T-helper 9 cell (primary cell): ENCODE measurements around the gene PTEN.
"Not testable (repeated sequence)": the region's sequence is repeated elsewhere in the genome, so short reads cannot be mapped to it uniquely, and the experiment has no call there.

ENCODE experiments used
- DNase-seq: peaks from one replicate; pipeline ENCODE4 v3.0.0-alpha.2; 2020

The PTEN gene

DNA sequence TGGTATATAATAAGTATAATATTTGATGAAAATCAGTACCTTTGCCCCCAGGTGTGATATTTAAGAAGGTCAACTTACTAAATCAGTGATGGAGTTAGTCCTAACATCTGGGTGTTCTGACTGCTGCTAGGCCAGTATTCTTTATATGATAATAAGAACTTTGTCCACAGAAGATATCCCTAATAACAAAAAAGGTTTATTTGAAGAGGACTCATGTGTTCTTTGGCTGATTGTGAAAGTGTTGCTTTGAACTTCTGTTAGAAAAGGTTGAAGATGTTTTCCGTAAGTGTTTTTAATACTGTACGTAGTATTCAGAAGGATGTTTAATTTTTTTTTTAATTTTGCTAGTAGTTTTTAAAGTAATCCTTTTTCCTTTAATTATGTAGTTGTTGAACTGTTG, 10.2 kb downstream of the PTEN start:
- DNase-seq = no peak

DNA sequence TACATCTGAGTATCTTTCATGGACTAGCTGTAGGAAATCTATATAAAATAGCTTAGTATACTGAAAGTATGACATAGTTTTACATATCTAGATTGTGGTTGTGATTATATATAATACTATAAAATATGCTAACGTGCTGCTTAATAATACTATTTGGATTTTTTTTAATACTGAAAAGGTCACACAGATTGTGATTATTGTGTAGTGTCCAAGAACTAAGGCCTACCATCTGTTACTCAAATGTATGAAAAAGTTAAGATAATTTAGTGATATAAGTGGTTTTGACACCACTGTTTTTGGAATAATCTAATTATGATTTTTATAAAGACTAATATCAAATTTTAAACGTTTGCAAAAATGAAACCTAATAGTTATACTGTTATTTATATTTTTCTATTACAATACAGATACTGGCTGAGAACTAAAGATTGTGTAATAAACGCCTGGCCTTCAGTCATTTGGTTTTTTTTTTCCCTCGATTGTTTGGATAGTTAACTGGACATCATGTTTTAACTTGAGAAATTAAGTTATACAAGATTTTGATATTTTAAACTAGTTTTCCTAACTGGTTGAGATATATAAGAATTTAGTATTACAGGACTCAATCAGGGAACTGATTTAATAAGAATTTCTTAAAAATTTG, 12.6 kb downstream of the PTEN start:
- DNase-seq = no peak

DNA sequence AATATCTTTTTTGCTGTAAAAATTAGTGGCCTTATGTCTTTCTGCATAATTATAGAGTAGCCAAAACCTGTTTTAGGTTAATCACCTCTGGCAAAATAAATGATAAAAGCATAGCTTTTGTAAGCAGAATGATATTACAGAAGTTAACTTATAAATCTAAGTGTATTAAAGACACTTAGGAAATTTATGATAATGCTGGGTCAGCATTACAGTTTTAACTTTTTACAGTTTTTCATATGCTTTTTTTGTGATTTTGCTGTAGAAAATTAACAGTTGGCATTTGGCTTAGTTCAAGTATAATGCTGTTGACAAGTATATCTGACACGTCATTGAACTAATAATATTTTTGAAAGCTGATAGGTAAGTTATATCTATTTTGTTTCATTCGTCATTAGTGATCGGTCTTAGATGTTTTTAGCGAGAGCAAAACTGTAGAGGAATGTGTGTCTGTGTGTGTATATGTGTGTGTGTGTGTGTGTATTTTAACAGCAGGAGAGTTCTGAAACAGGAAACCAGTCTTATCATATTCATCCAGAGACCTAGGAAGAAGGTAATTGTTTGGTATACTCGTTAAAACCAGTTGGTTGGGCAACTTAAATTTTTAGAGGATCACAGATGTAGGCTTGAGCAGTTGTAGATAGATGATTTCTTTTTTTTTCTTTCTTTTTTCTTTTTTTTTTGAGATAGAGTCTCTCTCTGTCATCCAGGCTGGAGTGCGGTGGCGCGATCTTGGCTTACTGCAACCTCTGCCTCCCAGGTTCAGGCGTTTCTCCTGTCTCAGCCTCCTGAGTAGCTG, 15.4 kb downstream of the PTEN start:
- no peak for DNase-seq

DNA sequence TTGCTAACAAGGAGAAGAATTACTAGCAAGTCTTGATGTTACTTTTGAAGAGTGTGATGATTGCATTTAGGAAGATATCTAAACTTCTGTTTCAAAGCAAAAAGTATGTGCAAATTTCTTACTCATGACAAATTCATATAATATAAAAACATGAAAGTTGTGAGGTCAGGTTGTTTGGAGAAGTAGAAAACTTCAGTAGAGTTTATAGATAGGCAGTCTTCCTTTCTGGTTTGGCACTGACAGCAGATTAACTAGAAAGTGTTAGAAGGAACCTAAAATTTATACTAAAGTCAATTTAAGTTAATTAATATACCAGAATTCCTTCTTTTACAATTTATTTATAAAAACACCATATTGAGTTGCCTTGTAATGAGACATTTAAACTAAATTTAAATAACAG, 16.9 kb downstream of the PTEN start:
- DNase-seq = no peak

DNA sequence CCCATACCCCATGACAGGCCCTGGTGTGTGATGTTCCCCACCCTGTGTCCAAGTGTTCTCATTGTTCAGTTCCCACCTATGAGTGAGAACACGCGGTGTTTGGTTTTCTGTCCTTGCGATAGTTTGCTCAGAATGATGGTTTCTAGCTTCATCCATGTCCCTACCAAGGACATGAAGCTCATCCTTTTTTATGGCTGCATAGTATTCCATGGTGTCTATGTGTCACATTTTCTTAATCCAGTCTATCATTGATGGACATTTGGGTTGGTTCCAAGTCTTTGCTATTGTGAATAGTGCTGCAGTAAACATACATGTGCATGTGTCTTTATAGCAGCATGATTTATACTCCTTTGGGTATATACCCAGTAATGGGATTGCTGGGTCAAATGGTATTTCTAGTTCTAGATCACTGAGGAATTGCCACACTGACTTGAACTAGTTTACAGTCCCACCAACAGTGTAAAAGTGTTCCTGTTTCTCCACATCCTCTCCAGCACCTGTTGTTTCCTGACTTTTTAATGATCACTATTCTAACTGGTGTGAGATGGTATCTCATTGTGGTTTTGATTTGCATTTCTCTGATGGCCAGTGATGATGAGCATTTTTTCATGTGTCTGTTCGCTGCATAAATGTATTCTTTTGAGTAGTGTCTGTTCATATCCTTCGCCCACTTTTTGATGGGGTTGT, 18.1 kb downstream of the PTEN start:
- not testable (repeated sequence) for DNase-seq

DNA sequence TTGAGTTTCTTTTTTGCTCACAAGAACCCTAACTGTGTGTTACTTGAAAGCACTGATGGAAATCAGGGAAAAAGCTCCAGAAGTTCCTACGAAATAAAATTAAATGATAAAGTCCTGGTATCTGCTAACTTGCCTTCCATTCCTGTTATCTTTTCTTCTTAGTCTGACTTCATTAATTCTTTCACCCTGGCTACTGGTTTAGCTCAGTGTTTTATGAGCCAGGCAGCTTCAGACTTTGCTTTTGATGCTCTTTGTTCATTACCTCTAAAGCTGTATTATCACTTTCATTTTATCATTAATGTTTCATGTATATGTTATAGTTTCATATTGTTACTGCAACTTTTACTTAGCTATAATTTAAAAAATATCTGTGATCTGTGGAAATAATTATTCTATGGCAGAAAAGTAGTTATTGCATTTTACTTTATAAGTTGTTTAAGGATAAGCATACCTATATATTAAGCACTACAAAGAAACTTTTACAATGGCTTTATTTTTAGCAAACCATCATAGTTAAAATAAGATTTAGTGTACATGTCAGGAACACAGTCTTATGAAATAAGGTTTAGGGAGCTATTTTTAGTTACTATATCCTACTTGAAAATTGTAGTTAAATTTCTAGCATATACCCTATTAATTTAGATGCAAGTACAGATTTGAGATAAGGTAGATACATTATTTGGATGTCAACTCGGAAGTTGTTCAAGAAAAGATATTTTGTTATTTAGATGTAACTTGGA, 19.3 kb downstream of the PTEN start:
- DNase-seq = no peak

DNA sequence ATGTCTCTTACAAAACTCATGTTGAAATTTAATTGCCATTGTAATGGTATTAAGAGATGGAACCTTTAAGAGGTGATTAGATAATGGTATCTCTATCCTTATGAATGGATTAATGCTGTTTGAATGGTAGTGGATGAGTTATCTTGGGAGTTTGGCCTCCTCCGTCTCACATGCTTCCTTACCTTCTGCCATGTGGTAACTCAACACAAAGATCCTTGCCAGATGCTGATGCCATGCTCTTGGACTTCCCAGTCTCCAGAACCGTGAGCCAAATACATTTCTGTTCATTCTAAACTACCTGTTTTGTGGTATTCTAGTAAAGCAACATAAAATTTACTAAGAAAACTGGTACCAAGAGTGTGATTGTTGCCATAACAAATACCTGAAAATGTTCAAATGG, 23.2 kb downstream of the PTEN start:
- DNase-seq = no peak

DNA sequence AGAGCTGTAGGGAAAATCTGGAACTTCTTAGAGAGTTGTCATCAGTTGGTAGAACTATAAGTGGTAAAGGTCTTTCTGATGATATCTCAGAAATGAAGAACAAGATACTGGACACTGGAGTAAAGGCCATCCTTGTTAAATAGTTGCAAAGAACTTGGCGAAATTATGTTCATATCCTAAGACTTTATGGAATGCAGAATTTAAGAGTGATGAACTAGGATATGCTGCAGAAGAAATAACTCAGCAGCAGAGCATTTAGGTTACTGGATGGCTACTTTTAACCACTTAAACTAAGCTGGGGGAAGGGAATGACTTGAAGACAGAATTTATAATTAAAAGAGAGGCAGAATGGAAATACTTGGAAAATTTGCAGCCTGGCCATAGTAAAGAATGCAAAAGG, 23.7 kb downstream of the PTEN start:
- no peak for DNase-seq

DNA sequence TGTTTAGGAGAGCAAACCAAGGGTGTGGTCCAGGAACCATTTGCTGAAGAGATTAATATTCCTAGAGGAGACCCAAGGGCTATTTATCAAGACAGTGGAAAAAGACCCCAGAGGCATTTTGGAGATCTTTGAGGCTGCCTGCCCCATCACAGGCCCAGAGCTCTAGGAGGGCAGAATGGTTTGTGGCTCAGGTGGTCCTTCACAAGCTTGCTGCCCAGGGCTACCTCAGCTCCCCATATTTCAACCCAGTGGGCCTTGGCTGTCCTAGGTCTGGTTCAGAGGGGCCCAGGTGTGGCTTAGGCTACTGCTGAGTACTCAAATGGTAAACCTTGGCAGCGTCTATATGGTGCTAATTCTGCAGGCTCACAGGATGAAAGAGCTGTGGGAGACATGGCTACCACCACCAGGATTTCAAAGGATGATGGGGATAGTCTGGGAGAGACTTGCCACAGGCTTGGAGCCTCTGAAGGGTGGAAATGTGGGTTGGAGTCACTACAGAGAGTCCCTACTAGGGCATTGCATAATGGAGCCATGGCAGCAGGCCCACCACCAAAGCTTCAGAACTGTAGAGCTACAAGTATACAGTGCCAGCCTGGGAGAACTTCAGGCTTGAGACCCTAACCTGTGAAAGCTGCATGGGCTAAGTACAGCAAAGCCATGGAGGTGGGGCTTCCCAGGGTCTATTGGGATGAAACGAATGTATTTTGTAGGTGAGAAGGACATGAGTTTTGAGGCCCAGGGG, 24.3 kb downstream of the PTEN start:
- DNase-seq = no peak

DNA sequence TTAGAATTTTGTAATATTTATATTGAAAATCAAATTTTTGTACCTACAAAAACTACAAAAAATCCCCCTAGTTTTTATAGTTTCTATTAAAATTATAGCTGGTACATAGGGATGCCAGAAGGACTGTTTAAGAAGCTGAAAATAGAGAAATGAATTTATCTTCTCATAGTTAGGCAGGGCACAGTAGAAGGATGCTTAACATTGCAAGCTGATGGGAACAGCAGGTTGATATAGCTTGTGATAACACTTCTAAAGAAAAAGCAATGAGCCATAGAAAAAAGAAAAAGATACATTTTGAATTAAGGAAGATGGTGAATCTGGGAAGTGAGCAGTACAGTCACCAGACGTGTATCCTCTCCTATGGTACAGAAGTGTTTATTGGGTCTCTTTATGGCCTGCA, 32.0 kb downstream of the PTEN start:
- no peak for DNase-seq

DNA sequence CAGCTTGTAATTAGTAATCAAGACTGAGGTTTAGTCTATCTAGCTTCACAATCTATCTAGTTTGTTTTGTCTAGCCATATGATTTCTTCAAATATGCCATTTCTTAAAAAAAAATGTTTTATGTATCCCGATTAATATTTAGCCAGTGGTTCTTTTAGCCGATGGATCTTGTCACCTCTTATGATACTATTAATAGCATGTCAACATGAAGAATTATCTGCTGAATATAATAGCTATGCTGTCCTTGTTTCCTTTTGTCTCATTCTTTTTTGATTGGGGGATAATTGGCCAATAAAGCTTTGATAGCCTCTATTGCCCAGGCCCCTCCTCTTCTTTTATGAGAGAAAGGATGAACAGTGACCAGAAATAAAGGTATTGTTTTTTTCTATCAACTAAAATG, 32.8 kb downstream of the PTEN start:
- no peak for DNase-seq

DNA sequence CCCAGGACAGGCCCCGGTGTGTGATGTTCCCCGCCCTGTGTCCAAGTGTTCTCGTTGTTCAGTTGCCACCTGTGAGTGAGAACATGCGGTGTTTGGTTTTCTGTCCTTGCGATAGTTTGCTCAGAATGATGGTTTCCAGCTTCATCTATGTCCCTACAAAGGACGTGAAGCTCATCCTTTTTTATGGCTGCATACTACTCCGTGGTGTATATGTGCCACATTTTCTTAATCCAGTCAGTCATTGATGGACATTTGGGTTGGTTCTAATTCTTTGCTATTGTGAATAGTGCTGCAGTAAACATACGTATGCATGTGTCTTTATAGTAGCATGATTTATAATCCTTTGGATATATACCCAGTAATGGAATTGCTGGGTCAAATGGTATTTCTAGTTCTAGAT, 34.5 kb downstream of the PTEN start:
- not testable (repeated sequence) for DNase-seq

DNA sequence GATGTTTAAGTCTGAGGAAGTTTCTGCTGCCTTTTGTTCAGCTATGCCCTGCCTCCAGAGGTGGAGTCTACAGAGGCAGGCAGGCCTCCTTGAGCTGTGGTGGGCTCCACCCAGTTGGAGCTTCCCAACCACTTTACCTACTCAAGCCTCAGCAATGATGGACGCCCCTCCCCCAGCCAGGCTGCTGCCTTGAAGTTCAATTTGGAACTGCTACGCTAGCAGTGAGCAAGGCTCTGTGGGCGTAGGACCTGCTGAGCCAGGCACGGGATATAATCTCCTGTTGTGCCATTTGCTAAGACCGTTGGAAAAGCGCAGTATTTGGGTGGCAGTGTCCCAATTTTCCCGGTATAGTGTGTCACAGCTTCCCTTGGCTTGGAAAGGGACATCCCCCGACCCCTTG, 40.0 kb downstream of the PTEN start:
- DNase-seq = not testable (repeated sequence)

DNA sequence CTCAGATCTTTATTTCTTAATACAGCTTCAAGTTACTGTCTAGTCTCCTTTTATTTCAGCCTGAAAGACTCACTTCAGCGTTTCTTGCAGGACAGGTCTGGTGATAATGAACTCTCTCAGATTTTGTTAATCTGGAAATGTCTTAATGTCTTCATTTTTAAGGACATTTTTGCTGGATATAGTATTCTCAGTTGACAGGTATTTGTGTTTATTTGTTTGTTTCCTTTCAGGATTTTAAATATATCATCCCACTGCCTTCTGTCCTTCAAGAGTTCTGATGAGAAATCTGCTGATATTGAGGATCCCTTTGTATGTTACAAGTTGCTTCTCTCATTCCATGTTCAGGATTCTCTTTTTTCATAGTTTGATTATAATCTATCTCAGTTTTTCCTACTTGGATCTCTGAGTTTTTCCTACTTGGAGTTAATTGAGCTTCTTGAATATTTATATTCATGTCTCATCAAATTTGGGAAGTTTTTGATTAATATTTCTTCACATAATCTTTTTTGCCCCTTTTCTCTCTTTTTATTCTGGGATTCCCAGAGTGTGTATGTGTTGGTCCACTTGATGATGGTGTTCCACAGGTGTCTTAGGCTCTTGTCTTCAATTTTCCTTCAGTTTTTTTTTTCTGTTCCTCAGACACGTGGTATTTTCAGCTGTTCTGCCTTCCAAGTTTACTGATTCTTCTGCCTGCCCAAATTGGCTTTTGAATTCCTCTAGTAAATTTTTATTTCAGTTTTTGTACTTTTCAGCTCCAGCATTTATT, 49.9 kb downstream of the PTEN start:
- no peak for DNase-seq

DNA sequence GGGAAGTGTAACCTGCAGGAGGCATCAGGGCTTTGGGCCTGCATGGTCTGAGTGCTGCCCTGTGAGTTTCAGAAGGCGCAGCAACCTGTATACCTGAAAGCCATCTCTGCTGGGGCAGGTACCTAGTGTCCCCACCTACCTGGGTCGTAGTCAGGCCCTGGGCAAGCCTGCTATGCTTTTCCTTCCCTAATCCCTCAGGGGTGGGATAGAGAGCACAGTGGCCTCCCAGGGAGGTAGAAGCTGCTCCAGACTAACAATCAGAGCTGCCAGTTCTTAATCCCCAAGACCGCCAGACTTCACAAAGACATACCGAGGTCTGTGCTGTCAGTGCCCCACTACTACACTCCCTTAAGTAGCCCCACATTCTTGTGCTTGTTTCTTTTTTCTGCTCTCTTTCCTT, 52.0 kb downstream of the PTEN start:
- no peak for DNase-seq

DNA sequence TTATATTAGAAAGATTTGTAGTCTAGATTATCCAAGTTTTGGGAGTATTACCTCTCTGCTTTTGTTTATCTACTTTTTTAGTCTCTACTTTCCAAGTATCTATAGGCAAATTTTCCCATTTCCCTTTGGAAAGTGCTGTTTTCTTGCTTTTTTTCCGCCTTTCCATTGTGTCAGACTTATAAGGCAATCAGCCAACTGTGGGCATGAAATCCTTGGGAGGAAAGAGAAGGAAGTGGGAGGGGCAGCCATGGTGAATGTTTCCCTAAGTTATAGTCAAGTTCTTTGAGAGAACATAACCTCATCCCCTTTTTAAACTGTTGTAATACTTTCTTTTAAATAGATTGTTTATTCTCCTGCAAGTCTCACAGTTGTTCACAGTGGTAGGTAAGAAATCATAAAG, 52.6 kb downstream of the PTEN start:
- no peak for DNase-seq

DNA sequence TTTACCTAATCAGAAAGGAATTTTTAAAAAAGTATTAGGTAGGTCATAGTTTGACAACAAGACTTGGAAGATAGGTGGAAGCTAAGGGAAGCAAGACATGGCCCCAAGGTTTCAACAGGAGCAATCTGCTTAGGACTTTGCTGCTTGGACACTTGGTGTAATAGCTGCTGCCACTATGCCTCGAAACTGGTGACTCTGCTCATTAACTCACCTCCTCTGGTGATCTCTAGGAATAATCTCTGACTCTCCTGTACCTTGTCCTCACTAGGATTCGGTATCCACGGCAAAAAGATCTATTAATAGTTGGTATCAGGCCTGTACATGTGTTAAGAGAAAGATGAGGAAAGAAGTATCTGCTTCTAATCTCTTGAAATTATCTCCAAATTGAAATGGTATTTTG, 53.1 kb downstream of the PTEN start:
- DNase-seq = no peak

DNA sequence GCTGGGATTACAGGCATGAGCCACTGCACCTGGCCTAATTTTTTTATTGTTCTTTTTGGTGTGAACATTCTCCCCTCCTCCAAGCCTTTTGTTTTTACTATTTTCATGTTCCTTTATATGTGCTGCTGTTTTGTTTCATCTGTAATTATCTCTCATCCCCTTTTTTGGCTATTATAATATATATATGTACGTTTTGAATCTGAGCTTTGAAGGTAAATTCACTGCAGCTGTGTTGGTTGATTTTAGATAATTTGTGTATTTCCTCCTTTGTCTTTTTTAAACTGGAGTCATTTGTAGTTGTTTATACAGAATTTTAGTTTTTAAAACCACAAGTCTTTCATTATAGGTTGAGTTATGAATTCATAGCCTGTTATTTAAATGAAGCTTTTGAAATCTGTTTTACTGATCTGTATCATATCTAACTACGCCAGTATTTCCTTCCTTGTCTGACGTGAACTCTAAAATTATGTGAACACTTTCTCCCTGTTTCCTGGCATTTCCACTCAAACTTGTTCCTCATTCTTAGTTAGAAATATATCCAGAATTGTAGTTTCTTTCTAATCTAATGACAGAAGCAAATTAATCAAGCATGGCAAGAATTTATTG, 54.9 kb downstream of the PTEN start:
- DNase-seq = no peak

DNA sequence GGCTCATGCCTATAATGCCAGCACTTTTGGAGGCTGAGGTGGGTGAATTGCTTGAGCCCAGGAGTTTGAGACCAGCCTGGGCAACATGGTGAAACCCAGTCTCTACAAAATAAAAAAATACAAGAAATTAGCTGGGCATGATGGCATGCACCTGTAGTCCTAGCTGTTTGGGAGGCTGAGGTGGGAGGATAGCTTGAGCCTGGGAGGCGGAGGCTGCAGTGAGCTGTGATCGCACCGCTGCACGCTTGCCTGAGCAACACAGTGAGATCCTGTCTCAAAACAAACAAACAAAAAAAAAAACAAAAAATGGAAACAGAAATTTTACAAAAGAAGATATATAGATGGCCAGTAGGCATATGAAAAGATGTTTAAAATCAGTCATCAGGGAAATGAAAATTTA, 57.1 kb downstream of the PTEN start:
- no peak for DNase-seq

DNA sequence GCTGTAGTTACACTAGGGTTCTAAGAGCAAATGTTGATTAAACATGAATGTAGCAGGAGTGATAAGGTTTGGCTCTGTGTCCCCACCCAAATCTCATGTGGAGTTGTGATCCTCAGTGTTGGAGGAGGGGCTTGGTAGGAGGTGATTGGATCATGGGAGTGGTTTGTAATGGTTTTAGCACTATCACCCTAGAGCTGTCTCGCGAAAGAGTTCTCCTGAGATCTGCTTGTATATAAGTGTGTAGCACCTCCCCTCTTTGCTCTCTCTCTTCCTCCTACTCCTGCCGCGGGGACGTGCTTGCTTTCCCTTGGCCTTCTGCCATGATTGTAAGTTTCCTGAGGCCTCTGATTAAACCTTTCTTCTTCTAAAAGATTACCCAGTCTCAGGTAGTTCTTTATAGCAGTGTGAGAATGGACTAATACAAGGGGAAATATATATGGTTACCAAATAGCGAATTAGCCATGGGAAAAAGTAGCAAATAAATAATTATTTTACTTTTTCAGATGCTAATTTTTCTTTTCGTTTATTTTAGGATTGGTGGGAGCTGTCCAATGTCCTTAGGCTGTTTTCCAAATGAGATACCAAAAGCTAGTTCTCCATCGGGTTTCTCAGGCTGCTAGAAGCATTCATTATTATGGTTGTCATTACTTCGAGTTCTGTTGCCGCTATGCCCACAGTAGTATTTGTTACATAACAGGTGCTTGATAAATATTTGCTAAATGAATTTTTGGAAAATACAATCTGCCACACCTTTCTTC, 58.7 kb downstream of the PTEN start:
- DNase-seq = no peak

DNA sequence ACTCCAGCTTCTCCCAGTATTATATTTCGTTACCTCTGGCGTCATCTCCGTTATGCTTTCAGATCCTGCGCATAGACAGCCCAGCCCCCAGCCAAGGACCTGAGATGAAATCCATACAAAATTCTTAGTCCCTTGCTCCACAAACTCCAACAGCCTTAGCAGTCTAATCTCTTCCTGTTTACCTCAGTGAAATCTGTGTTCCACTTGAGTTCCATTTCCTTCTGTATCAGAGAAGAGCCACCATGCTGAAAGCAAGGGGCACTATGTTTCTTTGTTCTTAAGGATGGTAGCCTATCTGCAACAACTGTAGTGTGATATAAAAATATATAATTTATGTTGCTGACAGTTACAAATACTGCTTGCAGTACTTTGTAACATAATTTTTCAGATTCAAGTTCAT, 59.8 kb downstream of the PTEN start:
- no peak for DNase-seq
